ENCODE data around the gene ACOT7.

Gene ACOT7

GRCh38 chr1:6245869-6246496 lies 147.6 kb downstream of the ACOT7 start:
- DNase-seq, result peak; percentile 34

- DNase-seq, result peak; percentile 90
These were observed 148.3 kb downstream of the ACOT7 start for GRCh38 chr1:6245086-6245868.

- no peak for DNase-seq
These were observed 149.0 kb downstream of the ACOT7 start for GRCh38 chr1:6244401-6245049.

DNA sequence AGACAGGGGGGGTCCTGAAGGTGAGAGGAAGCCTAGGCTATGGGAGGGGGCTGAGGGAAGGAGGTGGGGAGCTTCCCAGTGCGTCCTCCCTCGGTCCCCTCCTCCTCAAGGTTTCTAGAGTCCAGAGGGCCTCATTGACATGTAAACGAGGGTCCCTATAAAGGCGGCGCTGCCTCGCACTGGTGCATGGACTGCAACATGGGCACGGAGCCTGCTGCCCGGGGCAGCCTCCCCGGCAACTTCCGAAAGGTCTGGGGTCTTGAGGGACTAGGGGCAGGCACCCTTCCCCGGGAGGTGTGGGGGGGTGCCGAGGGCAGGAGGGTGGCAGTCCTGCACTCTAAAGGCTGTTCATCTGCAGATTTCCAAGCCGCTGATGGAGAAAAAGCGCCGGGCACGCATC lies 149.6 kb downstream of the ACOT7 start, which contains the start of gene HES3:
Gene HES3 (plus strand): TSS at position 187 of the 400 bp plus-strand sequence. CDS start 187 bp downstream, at position 374.
- DNase-seq, result no peak

GRCh38 chr1:6243053-6243834 lies 150.3 kb downstream of the ACOT7 start:
- DNase-seq, result no peak

GRCh38 chr1:6241887-6242740 lies 151.5 kb downstream of the ACOT7 start:
- DNase-seq, result no peak

- DNase-seq, result no peak
These were observed 152.3 kb downstream of the ACOT7 start for GRCh38 chr1:6241107-6241886.

DNA sequence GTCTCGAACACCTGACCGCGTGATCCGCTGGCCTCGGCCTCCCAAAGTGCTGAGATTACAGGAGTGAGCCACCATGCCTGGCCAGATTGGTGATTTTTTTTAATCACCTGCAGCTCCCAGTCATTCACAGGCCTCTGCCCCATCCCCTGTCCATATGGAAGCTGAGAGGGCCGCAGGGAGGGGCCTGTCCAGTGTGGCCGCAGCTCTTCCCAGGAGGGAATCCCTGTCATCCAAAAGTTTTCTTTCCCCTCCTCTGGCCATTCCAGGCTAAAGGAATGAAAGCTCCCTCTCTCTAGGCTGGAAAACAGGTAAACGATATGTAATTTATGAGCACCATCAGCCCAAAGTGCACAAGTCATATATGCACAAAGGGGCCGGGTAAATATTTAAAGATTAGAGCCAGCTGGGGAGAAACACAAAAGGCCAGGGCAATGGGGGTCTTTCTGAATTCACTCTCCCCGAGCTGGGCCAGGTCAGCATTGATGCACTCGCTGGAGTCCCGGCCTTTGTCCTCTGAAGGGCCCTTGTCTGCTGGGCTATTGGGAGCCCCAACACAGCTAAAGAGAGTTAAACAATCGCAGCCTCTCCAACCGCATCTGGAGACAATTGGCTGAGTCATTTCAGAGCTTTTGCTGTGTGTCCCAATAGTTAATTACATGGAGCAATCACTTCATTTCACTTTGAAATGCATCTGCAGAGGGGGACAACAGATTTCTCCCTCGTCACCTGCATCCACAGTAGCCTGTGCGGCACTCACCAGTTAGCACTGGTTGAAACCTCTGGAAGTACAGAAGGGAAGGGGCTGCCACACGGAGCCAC lies 153.4 kb downstream of the ACOT7 start:
- DNase-seq, result no peak

DNA sequence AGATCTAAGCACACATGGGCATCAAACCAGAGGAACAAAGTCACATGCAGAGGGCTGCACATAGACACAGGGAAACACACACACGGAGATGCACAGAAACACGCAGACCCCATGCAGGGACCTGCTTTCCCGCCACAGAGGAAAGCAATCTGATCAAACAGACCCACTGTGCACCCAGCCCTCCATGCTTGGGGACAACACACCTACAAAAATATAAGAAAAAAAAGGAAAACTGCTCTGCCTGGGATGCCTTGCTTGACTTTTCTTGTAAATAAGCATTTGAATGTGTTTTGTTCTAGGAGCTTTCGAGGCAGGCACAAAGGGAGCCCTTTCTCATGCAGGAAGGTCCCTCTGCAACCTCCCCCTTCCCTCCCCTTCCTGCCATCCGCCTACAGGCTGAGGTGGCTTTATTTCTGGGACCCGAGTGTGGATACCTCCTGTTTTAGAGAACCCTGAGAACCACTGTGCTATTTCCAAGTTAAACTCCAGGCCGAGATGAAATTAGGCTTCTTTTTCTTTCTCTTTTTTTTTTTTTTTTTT lies 154.3 kb downstream of the ACOT7 start:
- no peak for DNase-seq

- no peak for DNase-seq
These were observed 156.5 kb downstream of the ACOT7 start for GRCh38 chr1:6237093-6237492.

- DNase-seq, result no peak
These were observed 158.3 kb downstream of the ACOT7 start for GRCh38 chr1:6235296-6235677.

DNA sequence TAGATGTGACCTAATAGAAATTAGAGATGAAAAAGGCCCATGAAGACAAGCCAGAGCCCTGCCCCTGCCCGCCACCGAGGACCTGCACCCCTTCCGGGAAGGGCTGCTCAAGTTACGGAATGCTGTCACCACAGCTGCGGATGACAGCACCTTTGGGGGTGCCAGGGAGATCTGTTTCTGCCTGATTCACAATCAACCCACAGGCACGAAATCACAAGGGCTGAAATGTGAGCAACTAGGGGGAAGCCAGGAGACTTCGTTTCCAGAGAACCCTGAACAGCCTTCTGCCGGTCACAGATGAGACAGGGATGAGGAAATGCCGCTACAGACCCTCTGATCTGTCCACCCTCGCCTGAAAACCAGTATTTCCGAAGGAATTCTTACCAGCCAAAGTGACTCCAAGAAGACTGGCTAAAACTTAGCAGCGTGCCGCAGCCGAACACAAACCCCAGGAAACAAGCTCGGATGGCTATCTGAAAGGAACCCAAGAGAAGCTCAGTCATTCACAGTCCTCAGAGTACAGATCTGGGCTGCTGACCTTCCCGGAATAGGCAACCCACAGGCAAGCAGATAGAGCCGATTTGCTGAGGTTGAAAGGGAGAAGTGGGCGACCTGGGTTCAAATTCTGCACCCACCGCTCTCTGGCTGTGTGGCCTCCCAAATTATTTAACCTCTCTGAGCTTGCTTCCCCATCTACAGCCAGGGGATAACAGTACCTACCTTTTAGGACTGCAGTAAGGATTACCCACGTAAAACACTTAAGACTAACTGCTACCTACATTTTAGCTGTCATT lies 158.9 kb downstream of the ACOT7 start:
- peak; percentile 58 for DNase-seq

DNA sequence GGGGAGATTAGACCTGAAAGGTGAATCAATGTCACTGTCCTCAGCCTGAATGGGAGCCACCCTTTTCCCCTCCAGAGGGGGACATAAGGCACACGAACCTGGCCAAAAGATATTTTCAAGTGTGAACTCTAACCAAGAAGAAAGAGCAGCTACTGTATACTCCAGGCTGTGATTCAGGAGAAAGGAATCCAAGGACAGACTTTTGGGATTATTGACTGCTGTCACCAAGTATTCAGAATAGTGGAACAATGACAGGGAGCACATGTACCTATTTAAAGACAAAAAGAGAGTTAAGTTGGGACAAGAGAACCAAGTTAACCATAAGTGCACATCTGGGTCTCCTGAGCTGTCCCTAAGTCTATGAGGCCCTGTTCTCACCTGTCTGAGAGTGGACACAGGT lies 160.2 kb downstream of the ACOT7 start:
- DNase-seq, result no peak

DNA sequence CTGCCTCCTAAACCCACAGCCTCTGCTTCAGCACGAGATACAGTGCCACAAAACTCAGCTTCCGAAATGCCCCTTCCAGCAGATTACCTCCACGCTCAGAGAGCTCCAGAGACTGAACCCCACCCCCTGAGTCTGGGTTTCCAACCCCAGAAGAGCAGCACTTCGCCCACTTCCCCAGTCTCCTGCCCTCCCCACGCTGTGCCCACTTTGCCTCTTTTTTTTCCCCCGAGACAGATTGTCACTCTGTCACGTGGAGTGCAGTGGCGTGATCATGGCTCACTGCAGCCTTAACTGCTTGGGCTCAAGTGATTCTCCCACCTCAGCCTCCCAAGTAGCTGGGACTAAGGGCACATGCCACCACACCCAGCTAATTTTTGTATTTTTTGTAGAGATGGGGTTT lies 167.9 kb downstream of the ACOT7 start:
- no peak for DNase-seq

DNA sequence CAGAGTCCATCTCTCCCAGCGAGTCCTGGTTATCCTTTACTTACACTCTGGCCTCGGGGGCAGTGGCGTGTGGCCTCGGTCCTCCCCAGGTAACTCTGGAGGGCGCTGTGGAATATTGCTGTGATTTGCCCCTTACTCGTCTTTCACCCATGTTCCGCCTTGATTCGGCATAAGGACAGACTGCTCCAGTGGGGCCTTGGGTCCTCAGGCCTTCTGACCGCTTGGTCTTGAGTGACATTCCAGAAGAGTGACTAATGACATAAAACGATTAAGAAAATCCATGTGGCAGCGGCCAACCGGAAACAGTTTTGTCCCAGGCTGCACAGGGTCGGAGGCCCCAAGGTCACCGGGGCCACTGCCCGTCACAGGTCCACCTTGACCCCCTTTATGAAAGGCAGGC lies 168.8 kb downstream of the ACOT7 start:
- no peak for DNase-seq

DNA sequence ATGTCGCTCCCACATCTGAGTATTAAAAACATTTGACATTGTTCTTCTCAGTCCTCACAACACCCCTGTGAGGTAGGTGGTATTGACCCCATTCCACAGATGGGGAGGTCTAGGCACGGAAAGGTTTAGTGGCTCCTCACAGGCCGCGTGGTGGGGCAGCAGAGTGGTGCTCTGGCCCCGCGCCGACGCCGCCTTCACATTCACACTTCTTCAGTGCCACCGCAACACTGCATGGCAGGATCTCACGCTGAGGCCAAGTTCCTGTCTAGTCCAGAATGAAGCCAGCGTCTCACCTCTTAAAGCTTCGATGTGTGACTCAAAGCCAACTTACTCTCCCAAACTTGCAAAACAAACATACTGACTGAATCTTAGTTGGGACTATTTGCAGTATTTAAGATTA lies 169.9 kb downstream of the ACOT7 start:
- DNase-seq, result no peak

DNA sequence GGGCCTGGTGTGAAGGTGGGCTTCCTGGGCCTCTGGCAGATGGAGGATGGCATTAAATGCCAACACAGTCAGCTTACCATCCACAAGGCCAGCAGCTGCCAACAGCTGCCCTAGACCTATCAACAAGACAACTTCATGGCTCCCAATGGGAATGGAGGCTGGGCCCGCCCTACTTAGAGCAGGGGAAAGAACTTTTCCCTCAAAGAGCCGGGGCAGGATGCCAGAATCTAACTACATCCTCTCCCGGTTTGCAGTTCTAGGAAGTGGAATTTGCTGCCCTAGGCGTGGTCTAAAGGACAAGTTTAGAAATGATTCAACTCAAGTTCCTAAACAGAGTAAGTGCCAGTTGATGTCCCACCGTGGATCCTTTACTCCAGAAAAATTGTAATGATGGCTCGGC lies 170.9 kb downstream of the ACOT7 start:
- DNase-seq, result no peak

DNA sequence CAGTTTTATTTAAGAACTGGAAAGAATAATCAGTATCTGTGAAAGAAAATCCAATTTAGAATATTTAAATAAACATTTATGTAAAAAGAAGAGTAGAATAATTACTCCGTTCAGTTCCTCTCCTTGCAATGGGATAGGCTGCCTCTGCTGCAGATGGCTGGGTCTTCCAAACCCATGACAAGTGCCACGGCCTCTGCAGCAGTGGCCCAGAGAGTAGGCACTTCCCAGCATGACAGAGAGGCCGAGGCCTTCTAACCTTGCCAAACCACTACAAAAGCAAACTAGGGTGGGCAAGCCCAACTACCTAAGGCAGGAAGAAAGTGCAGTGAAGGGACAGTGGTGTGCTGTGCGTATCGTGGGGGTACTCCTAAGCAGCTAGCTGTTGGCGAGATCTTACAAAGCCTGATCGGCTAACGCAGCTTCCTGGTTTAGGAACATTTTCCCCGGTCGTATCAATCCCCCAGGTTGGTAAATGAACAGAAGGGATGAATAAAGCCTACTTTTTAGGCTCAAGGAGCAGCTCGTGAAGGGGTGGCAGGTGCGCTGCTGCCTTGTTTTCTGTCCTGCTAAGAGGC lies 172.3 kb downstream of the ACOT7 start:
- no peak for DNase-seq

DNA sequence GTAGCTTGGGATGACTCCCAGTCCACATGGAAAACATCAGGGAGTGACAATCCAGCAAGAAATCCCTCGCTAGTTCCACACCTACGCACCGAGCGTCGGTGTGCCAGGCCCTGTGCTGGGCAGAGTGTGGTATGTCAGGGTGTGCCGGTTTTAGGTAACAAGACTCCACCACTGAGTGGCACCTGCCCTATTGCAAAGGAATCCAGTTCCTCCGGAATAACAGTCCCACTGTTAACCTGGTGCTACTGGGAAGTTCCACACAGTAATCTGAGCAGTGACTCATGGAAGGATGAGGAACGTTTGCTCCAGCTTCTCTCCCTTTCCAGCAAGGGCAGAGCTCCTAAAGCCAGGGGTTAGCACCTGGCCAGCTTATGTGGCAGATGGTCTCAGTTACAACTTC lies 173.3 kb downstream of the ACOT7 start:
- DNase-seq, result no peak

All from OCI-M1 (cell line).